ENCODE data around the gene SYNJ2. TPM values are rescaled to one million over a fixed set of nuclear protein-coding genes. Genes with fewer than 3 reads are reported as not detected.

Gene SYNJ2
- total and polyA plus RNA-seq, 2 experiments from 2014 or later: 2.8 to 5.6 TPM

DNA sequence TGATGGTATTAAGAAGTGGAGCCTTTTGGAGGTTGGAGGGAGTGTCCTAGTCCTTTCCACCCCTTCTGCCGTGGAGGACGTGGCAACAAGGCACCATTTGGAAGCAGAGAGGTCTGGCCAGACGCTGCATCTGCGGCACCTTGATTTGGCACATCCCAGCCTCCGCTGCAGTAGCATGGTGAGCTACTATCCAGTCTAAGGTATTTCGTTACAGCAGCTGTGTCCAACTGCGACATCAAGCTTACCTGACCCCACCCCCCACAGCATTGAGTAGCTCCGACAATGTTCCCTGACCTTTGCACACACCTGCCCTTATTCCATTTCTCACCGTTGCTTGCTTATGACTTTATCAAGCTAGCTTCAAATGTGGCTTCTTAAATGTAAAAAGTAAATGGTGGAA is 29.8 kb upstream of the SYNJ2 start:
- DNase-seq (ENCODE audit: low spot score): no peak
- Mint-ChIP-seq H3K27me3 (ENCODE audit: insufficient read depth, low read depth, poor library complexity) (peaks cover 4% of the 10 kb centered on the region), H3K27ac (no peak overlapping the region), H3K4me1 (peaks cover 9% of the 10 kb centered on the region), H3K9me3 (peaks cover 15% of the 10 kb centered on the region; the same call in 2 of the 3 replicates), H3K4me3 (no peak overlapping the region), H3K36me3 (ENCODE audit: low read depth) (no peaks in the 10 kb centered on the region)
- Histone ChIP-seq H3K79me2 (replicated peaks; ENCODE audit: insufficient read depth) (no peaks in the 10 kb centered on the region), H3F3A (replicated peaks; ENCODE audit: low read depth) (no peaks in the 10 kb centered on the region), H3K4me1 (ENCODE audit: insufficient read depth) (0 out of 2 replicates have a peak, but pooled peaks cover 10% of the 10 kb centered on the region), H3K4me3 (no peak overlapping the region), H2AFZ (no peak overlapping the region), H3K27me3 (ENCODE audit: insufficient read depth) (no peaks in the 10 kb centered on the region), H3K9me2 (ENCODE audit: insufficient read depth) (no peaks in the 10 kb centered on the region), H4K20me1 (replicated peaks; ENCODE audit: insufficient read depth) (no peaks in the 10 kb centered on the region), H3K36me3 (ENCODE audit: insufficient read depth) (no peaks in the 10 kb centered on the region; the same call in 1 of the 2 replicates), H3K27ac (ENCODE audit: low read depth) (no peak overlapping the region), H3K4me2 (no peak overlapping the region)
- ATAC-seq: no peak
- TF ChIP-seq JUNB (IDR thresholded peaks at IDR 0.05; ENCODE audit: unreplicated experiment): no peak
- no peak for TF ChIP-seq NANOG (IDR thresholded peaks at IDR 0.05; ENCODE audit: borderline replicate concordance)
- TF ChIP-seq ZNF114 (CRISPR knock-in tag; IDR thresholded peaks at IDR 0.05): no peak
- no peak for TF ChIP-seq EZH2phosphoT487 (IDR thresholded peaks at IDR 0.05; ENCODE audit: unreplicated experiment)
- TF ChIP-seq ETS1 (IDR thresholded peaks at IDR 0.05): no peak
- no peak for TF ChIP-seq CTCF (conservative IDR thresholded peaks at IDR 0.05; ENCODE audit: low read depth in 2 of 2)
- TF ChIP-seq REST (IDR thresholded peaks at IDR 0.05; ENCODE audit: unreplicated experiment): no peak
- no peak for TF ChIP-seq CREB1 (CRISPR knock-in tag; IDR thresholded peaks at IDR 0.05; ENCODE audit: low read depth)
- no peak for TF ChIP-seq ZNF462 (CRISPR knock-in tag; IDR thresholded peaks at IDR 0.05)
- no peak for TF ChIP-seq EZH2 (IDR thresholded peaks at IDR 0.05; ENCODE audit: low read depth, unreplicated experiment)
- TF ChIP-seq ZNF331 (CRISPR knock-in tag; IDR thresholded peaks at IDR 0.05; ENCODE audit: low read depth): no peak
- TF ChIP-seq STAT1 (IDR thresholded peaks at IDR 0.05; ENCODE audit: unreplicated experiment): no peak
- no peak for TF ChIP-seq POLR2AphosphoS5 (IDR thresholded peaks at IDR 0.05; ENCODE audit: low read depth)

Measured in GM23338 (cell line).